IMR-90 (cell line): Measurements from ENCODE around the gene RRP1B. TPM values are rescaled to one million over a fixed set of nuclear protein-coding genes. Genes with fewer than 3 reads are reported as not detected.

Source experiments
- ATAC-seq: fragments of 200-7000 bp; cut with Tn5 transposase; 2 replicates; pipeline ENCODE4 v1.9.1; 2020; ENCODE audit warnings: low read depth, mild to moderate bottlenecking, moderate library complexity
- BruUV-seq: library from RNA; stranded (reverse); fragments of 400-500 nt; replicated peaks from 2 replicates; lab custom pipeline; 2021; lab: Mats Ljungman, UMichigan
- CTCF ChIA-PET: fragments of 300-600 bp; formaldehyde crosslinking; extraction: SDS; loops from one replicate; lab custom pipeline; 2021; ENCODE audit warnings: antibody characterized with exemption; lab: Yijun Ruan, JAX
- POLR2A ChIA-PET: fragments of 300-600 bp; sonication (Branson Sonifier 250); formaldehyde crosslinking; loops from one replicate; lab custom pipeline; 2022; ENCODE audit warnings: antibody characterized with exemption; ENCODE audit not compliant: unreplicated experiment; lab: Charles Lee
- DNase-seq: peaks from one replicate; pipeline ENCODE4 v3.0.0; 2013
- H2AFZ ChIP-seq: replicated peaks from 2 replicates; pipeline ENCODE3; 2013; ENCODE audit warnings: low read length, mild to moderate bottlenecking; ENCODE audit not compliant: poor library complexity
- H2AK5ac ChIP-seq: 2 replicates; pipeline ENCODE4 v1.6.1; 2013; ENCODE audit warnings: low read depth, low read length, inconsistent platforms
- H2AK9ac ChIP-seq: replicated peaks from 2 replicates; pipeline ENCODE3; 2013; ENCODE audit warnings: mild to moderate bottlenecking, low read depth, low read length, moderate library complexity; ENCODE audit not compliant: poor library complexity
- H2BK120ac ChIP-seq: 2 replicates; pipeline ENCODE4 v1.6.1; 2013; ENCODE audit warnings: low read depth, low read length, inconsistent platforms
- H2BK15ac ChIP-seq: 3 replicates; pipeline ENCODE4 v1.6.1; 2013; ENCODE audit warnings: low read depth, low read length, inconsistent platforms
- H2BK20ac ChIP-seq: 2 replicates; pipeline ENCODE4 v1.6.1; 2013; ENCODE audit warnings: low read depth, mild to moderate bottlenecking, inconsistent platforms, low read length, moderate library complexity
- H2BK5ac ChIP-seq: 2 replicates; pipeline ENCODE4 v1.6.1; 2013; ENCODE audit warnings: mild to moderate bottlenecking, low read depth, low read length, inconsistent platforms; ENCODE audit not compliant: poor library complexity, severe bottlenecking
- H3K14ac ChIP-seq: replicated peaks from 2 replicates; pipeline ENCODE4 v1.6.1; 2013; ENCODE audit warnings: low read depth, low read length, inconsistent platforms
- H3K18ac ChIP-seq: 2 replicates; pipeline ENCODE4 v1.6.1; 2013; ENCODE audit warnings: low read depth, low read length, control low read depth
- H3K23ac ChIP-seq: 2 replicates; pipeline ENCODE4 v1.6.1; 2013; ENCODE audit warnings: low read depth, low read length, inconsistent platforms
- H3K27ac ChIP-seq: 2 replicates; pipeline ENCODE4 v1.5.1; 2013; ENCODE audit warnings: mild to moderate bottlenecking, control low read depth, low read length; ENCODE audit not compliant: insufficient read depth
- H3K27me3 ChIP-seq: 2 replicates; pipeline ENCODE4 v1.6.1; 2013; ENCODE audit warnings: low read length; ENCODE audit not compliant: control insufficient read depth, insufficient read depth
- H3K36me3 ChIP-seq: 2 replicates; pipeline ENCODE4 v1.6.1; 2013; ENCODE audit warnings: low read length, mixed read lengths; ENCODE audit not compliant: control insufficient read depth, insufficient read depth
- H3K4ac ChIP-seq: 2 replicates; pipeline ENCODE4 v1.6.1; 2013; ENCODE audit warnings: low read depth, low read length, inconsistent platforms
- H3K4me1 ChIP-seq: 2 replicates; pipeline ENCODE4 v1.6.1; 2013; ENCODE audit warnings: low read length, mixed read lengths; ENCODE audit not compliant: control insufficient read depth, insufficient read depth
- H3K4me2 ChIP-seq: 2 replicates; pipeline ENCODE4 v1.6.1; 2013; ENCODE audit warnings: low read depth, mild to moderate bottlenecking, control low read depth, low read length, moderate library complexity
- H3K4me3 ChIP-seq: 2 replicates; pipeline ENCODE4 v1.5.1; 2013; ENCODE audit warnings: low read depth, mild to moderate bottlenecking, control low read depth, low read length, moderate library complexity; ENCODE audit not compliant: insufficient read depth
- H3K56ac ChIP-seq: 2 replicates; pipeline ENCODE4 v1.6.1; 2013; ENCODE audit warnings: low read length, inconsistent platforms; ENCODE audit not compliant: insufficient read depth; ENCODE audit errors: extremely low read depth
- H3K79me1 ChIP-seq, 2 experiments: 2 replicates each; pipeline ENCODE4 v1.6.1; 2013; ENCODE audit warnings: low read length in 2 of 2, inconsistent platforms in 1 of 2, low read depth in 1 of 2
- H3K9ac ChIP-seq: 2 replicates; pipeline ENCODE4 v1.6.1; 2013; ENCODE audit warnings: low read depth, low read length, control low read depth
- H3K9me1 ChIP-seq: 2 replicates; pipeline ENCODE4 v1.6.1; 2013; ENCODE audit warnings: low read length, inconsistent platforms; ENCODE audit not compliant: insufficient read depth
- H3K9me3 ChIP-seq: 2 replicates; pipeline ENCODE4 v1.6.1; 2013; ENCODE audit warnings: low read length; ENCODE audit not compliant: control insufficient read depth, insufficient read depth
- H4K20me1 ChIP-seq: 2 replicates; pipeline ENCODE4 v1.6.1; 2013; ENCODE audit warnings: low read length, inconsistent platforms; ENCODE audit not compliant: insufficient read depth
- H4K5ac ChIP-seq: 2 replicates; pipeline ENCODE4 v1.6.1; 2013; ENCODE audit warnings: mild to moderate bottlenecking, low read depth, low read length, control low read depth
- H4K8ac ChIP-seq, 2 experiments: 2 replicates each; pipeline ENCODE4 v1.6.1; 2013; ENCODE audit warnings: low read depth in 2 of 2, low read length in 2 of 2, control low read depth in 1 of 2, inconsistent platforms in 1 of 2
- H4K91ac ChIP-seq: 2 replicates; pipeline ENCODE4 v1.6.1; 2013; ENCODE audit warnings: low read depth, low read length, inconsistent platforms; ENCODE audit not compliant: insufficient read depth
- CEBPB ChIP-seq: IDR thresholded peaks from 2 replicates; pipeline ENCODE4 v1.6.1; 2012; ENCODE audit warnings: low read depth, low read length, improper control_type of control experiment
- CTCF ChIP-seq: conservative IDR thresholded peaks from 2 replicates; pipeline ENCODE4 v1.5.1; 2012; ENCODE audit warnings: mild to moderate bottlenecking, low read depth, low read length, improper control_type of control experiment
- FOS ChIP-seq: fragments of 150-350 bp; IDR thresholded peaks from 2 replicates; pipeline ENCODE4 v1.6.1; 2016; ENCODE audit warnings: low read depth, low read length
- MAFK ChIP-seq: IDR thresholded peaks from 2 replicates; pipeline ENCODE4 v1.6.1; 2012; ENCODE audit warnings: low read depth, low read length, improper control_type of control experiment
- POLR2A ChIP-seq: IDR thresholded peaks from 2 replicates; pipeline ENCODE4 v1.6.1; 2012; ENCODE audit warnings: mild to moderate bottlenecking, low read depth, low read length
- RAD21 ChIP-seq: IDR thresholded peaks from 2 replicates; pipeline ENCODE4 v1.6.1; 2012; ENCODE audit warnings: low read length, improper control_type of control experiment
- SMC3 ChIP-seq: fragments of 150-350 bp; IDR thresholded peaks from 2 replicates; pipeline ENCODE4 v1.6.1; 2016; ENCODE audit warnings: low read depth, mild to moderate bottlenecking, antibody characterized with exemption, low read length, moderate library complexity
- USF2 ChIP-seq: fragments of 150-350 bp; IDR thresholded peaks from 2 replicates; pipeline ENCODE4 v1.6.1; 2017; ENCODE audit warnings: mild to moderate bottlenecking, antibody characterized with exemption, low read length, low read depth
- WGBS, 2 experiments: methylation state at CpG; one replicate each; pipeline versions ENCODE4 v1.1.5 to v1.1.7; 2013; ENCODE audit warnings: missing lambda C conversion rate in 2 of 2; ENCODE audit not compliant: insufficient read length in 1 of 2; ENCODE audit errors: extremely low coverage in 2 of 2; 5-methylcytosine and 5-hydroxymethylcytosine counted together
- dilution Hi-C: fragments of 300-500 bp; cut with HindIII; formaldehyde crosslinking; loops from one replicate; pipeline ENCODE4 v1.14.3; 2018; ENCODE audit warnings: low sequenced_read_pairs; ENCODE audit not compliant: unreplicated experiment
- in situ Hi-C: fragments of 300-500 bp; cut with MboI; formaldehyde crosslinking; loops from 3 replicates; pipeline ENCODE4 v1.14.3; 2019; ENCODE audit warnings: low sequenced_read_pairs, inconsistent platforms, mixed read lengths
- intact Hi-C: fragments of 100-400 bp; cut with micrococcal nuclease; formaldehyde crosslinking; loops from 2 replicates; pipeline ENCODE4 v1.10.0; 2022
- polyA plus RNA-seq, 3 experiments: library from polyadenylated mRNA; depleted of rRNA; stranded (reverse); fragments of >200 nt; gene quantifications; 2 replicates each; pipeline ENCODE4 v1.2.3, GENCODE V29; 2012; ENCODE audit warnings: low replicate concordance in 1 of 3
- total RNA-seq: library from RNA; depleted of rRNA; stranded (reverse); fragments of >200 nt; gene quantifications from 2 replicates; pipeline ENCODE4 v1.2.3, GENCODE V29; 2012

The RRP1B gene
- total and polyA plus RNA-seq, 2 of the 4 experiments (the other 2 are of a cell fraction) = 11.1 to 16.1 TPM

GRCh38 chr21:43721206-43721605 lies 61.8 kb downstream of the RRP1B start:
- Histone ChIP-seq H4K20me1 (peaks cover 42% of the 10 kb centered on the region), H3K9me1 (peaks cover 18% of the 10 kb centered on the region; the same call in 1 of the 2 replicates), H2BK120ac (no peak overlapping the region), H4K8ac (no peak overlapping the region), H3K79me1 (peaks cover 11 to 57% of the 10 kb centered on the region in 2 experiments), H3K56ac (no peak overlapping the region), H2AK5ac (peak overlapping the region; percentile 63; the same call in 1 of the 2 replicates), H3K9ac (no peak overlapping the region), H3K23ac (no peak overlapping the region), H3K27me3 (no peaks in the 10 kb centered on the region), H3K4me1 (peaks cover 17% of the 10 kb centered on the region), H3K9me3 (no peaks in the 10 kb centered on the region), H4K91ac (no peak overlapping the region), H2AK9ac (peak overlapping the region; percentile 94), H3K4me3 (peak overlapping the region; percentile 4; the same call in 1 of the 2 replicates), H2BK15ac (no peak overlapping the region), H3K4me2 (peak overlapping the region; percentile 98), H3K36me3 (peaks cover 10% of the 10 kb centered on the region), H3K18ac (no peak overlapping the region), H3K4ac (no peak overlapping the region), H2BK20ac (no peak overlapping the region), H2BK5ac (no peak overlapping the region), H2AFZ (no peak overlapping the region), H3K27ac (no peak overlapping the region), H4K5ac (no peak overlapping the region), H3K14ac (no peak overlapping the region)
- ChIA-PET CTCF (interaction anchor here (0.5 kb wide), 1 partner anchor 1498 kb away, joined by 3 read pairs; no protein-coding TSS in a partner anchor), POLR2A (no interaction called here)
- intact Hi-C loops = loop anchor here (10.0 kb wide), 1 partner anchor 56 kb away; no protein-coding TSS in a partner anchor
- dilution Hi-C loops = no loop called here
- no peak for DNase-seq
- no TSS peak for BruUV-seq
- TF ChIP-seq RAD21 = no peak
- TF ChIP-seq CTCF = no peak
- no peak for TF ChIP-seq CEBPB
- no peak for TF ChIP-seq POLR2A
- no peak for TF ChIP-seq USF2
- TF ChIP-seq MAFK = no peak
- no peak for TF ChIP-seq SMC3
- no peak for TF ChIP-seq FOS
- no peak for ATAC-seq
- in situ Hi-C loops = no loop called here
- WGBS, 2 experiments = 96% methylated on average over 3 of the region's 4 CpGs; no CpG with 5 or more reads in 1 of the 2 experiments
